OCI-LY1 (cell line): ENCODE measurements around the gene ZXDB.

Source experiments
- H2AFZ ChIP-seq: fragments of 200-600 bp; sonication (generic), shearing (Covaris generic); 2 replicates; pipeline ENCODE4 v1.6.0; 2014; ENCODE audit warnings: antibody characterized with exemption, mild to moderate bottlenecking, low read length
- H3F3A ChIP-seq: fragments of 200-600 bp; sonication (generic), shearing (Covaris generic); 2 replicates; pipeline ENCODE4 v1.6.0; 2014; ENCODE audit warnings: mild to moderate bottlenecking, antibody characterized with exemption, low read length, moderate library complexity; ENCODE audit not compliant: insufficient read depth
- H3K27ac ChIP-seq: fragments of 200-600 bp; sonication (generic); 2 replicates; pipeline ENCODE4 v1.5.1; 2014; ENCODE audit warnings: low read length, mixed run types, mild to moderate bottlenecking, low read depth; ENCODE audit not compliant: poor library complexity, severe bottlenecking
- H3K27me3 ChIP-seq: fragments of 200-600 bp; sonication (generic); 2 replicates; pipeline ENCODE4 v1.6.0; 2014; ENCODE audit warnings: antibody characterized with exemption, mild to moderate bottlenecking, low read length, moderate library complexity; ENCODE audit not compliant: insufficient read depth
- H3K36me3 ChIP-seq: fragments of 200-600 bp; sonication (generic); 2 replicates; pipeline ENCODE4 v1.6.1; 2014; ENCODE audit warnings: mild to moderate bottlenecking, antibody characterized with exemption, low read length, moderate library complexity, mixed read lengths; ENCODE audit not compliant: insufficient read depth
- H3K4me1 ChIP-seq: fragments of 200-600 bp; sonication (generic); 2 replicates; pipeline ENCODE4 v1.5.1; 2014; ENCODE audit warnings: mild to moderate bottlenecking, low read length, moderate library complexity; ENCODE audit not compliant: insufficient read depth, severe bottlenecking
- H3K4me2 ChIP-seq: fragments of 200-600 bp; sonication (generic), shearing (Covaris generic); 2 replicates; pipeline ENCODE4 v1.6.1; 2014; ENCODE audit warnings: low read length
- H3K4me3 ChIP-seq: fragments of 200-600 bp; sonication (generic); 2 replicates; pipeline ENCODE4 v1.5.1; 2014; ENCODE audit warnings: low read length, low read depth, mild to moderate bottlenecking, mixed read lengths; ENCODE audit not compliant: poor library complexity, severe bottlenecking
- H3K79me2 ChIP-seq: fragments of 200-600 bp; shearing (Covaris generic); 2 replicates; pipeline ENCODE4 v1.6.1; 2016; ENCODE audit warnings: mixed run types, low read length, mixed read lengths; ENCODE audit not compliant: insufficient read depth
- H3K9ac ChIP-seq: fragments of 200-600 bp; sonication (generic), shearing (Covaris generic); 2 replicates; pipeline ENCODE4 v1.6.1; 2014; ENCODE audit warnings: mild to moderate bottlenecking, low read length, mixed read lengths
- H3K9me2 ChIP-seq: fragments of 200-600 bp; sonication (generic), shearing (Covaris generic); 2 replicates; pipeline ENCODE4 v1.6.1; 2014; ENCODE audit warnings: low read depth, mild to moderate bottlenecking, low read length, mixed read lengths
- H3K9me3 ChIP-seq: fragments of 200-600 bp; shearing (Covaris generic); 2 replicates; pipeline ENCODE4 v1.6.1; 2014; ENCODE audit warnings: low read length, mixed read lengths
- H4K20me1 ChIP-seq: fragments of 200-600 bp; sonication (generic), shearing (Covaris generic); 2 replicates; pipeline ENCODE4 v1.6.0; 2016; ENCODE audit warnings: mild to moderate bottlenecking, low read length; ENCODE audit not compliant: insufficient read depth
- CTCF ChIP-seq: fragments of 200-600 bp; sonication (generic), shearing (Covaris generic); IDR thresholded peaks from 2 replicates; pipeline ENCODE4 v1.5.1; 2017; ENCODE audit warnings: mild to moderate bottlenecking, antibody characterized with exemption, low read length, moderate library complexity, mixed read lengths
- EZH2 ChIP-seq: fragments of 200-600 bp; sonication (generic), shearing (Covaris generic); IDR thresholded peaks from 2 replicates; pipeline ENCODE4 v1.8.0; 2017; ENCODE audit warnings: borderline replicate concordance, mixed run types, mild to moderate bottlenecking, antibody characterized with exemption, low read length, moderate library complexity, mixed read lengths

Gene ZXDB

GRCh38 chrX:57640674-57641016 is 48.8 kb downstream of the ZXDB start:
- Histone ChIP-seq H3K79me2 (no peaks in the 10 kb centered on the region), H3F3A (no peaks in the 10 kb centered on the region), H3K27me3 (no peaks in the 10 kb centered on the region), H3K4me1 (no peaks in the 10 kb centered on the region), H3K9ac (no peak overlapping the region), H3K4me2 (no peak overlapping the region), H3K9me2 (no peaks in the 10 kb centered on the region), H2AFZ (no peak overlapping the region), H3K9me3 (no peaks in the 10 kb centered on the region), H4K20me1 (no peaks in the 10 kb centered on the region), H3K27ac (no peak overlapping the region), H3K36me3 (no peaks in the 10 kb centered on the region), H3K4me3 (no peak overlapping the region)
- TF ChIP-seq EZH2: no peak
- no peak for TF ChIP-seq CTCF

- Histone ChIP-seq H3K4me3 (no peak overlapping the region), H3K79me2 (no peaks in the 10 kb centered on the region), H3F3A (no peaks in the 10 kb centered on the region), H4K20me1 (no peaks in the 10 kb centered on the region), H3K4me1 (no peaks in the 10 kb centered on the region), H3K27me3 (no peaks in the 10 kb centered on the region), H2AFZ (no peak overlapping the region), H3K36me3 (no peaks in the 10 kb centered on the region), H3K9me3 (no peaks in the 10 kb centered on the region), H3K4me2 (no peak overlapping the region), H3K9me2 (no peaks in the 10 kb centered on the region), H3K9ac (no peak overlapping the region), H3K27ac (no peak overlapping the region)
- TF ChIP-seq CTCF: no peak
- TF ChIP-seq EZH2: no peak
Observed at GRCh38 chrX:57641338-57641737, 49.5 kb downstream of the ZXDB start.

- Histone ChIP-seq H3K4me2 (no peak overlapping the region), H2AFZ (no peak overlapping the region), H3K4me1 (no peaks in the 10 kb centered on the region), H3K27me3 (no peaks in the 10 kb centered on the region), H3K9ac (no peak overlapping the region), H3K9me2 (no peaks in the 10 kb centered on the region), H3K79me2 (no peaks in the 10 kb centered on the region), H3K36me3 (no peaks in the 10 kb centered on the region), H3K4me3 (no peak overlapping the region), H3K27ac (no peak overlapping the region), H3K9me3 (no peaks in the 10 kb centered on the region), H3F3A (no peaks in the 10 kb centered on the region), H4K20me1 (no peaks in the 10 kb centered on the region)
- TF ChIP-seq CTCF (no peak), EZH2 (no peak)
Observed at GRCh38 chrX:57643698-57644097, 51.9 kb downstream of the ZXDB start.
